Epidermal melanocyte (primary cell): Measurements from ENCODE around the gene CCDC102B.
"Not testable (repeated sequence)": the region's sequence is repeated elsewhere in the genome, so short reads cannot be mapped to it uniquely, and the experiment has no call there.

Source experiments
- DNase-seq: peaks from one replicate; pipeline ENCODE4 v3.0.0; 2011; ENCODE audit warnings: low spot score; ENCODE audit not compliant: insufficient read length

CCDC102B gene

GRCh38 chr18:68797871-68798270, at the start of gene CCDC102B:
Gene CCDC102B, plus strand, starts transcription at chr18:68798080. Its CDS starts 38,684 bp downstream, at chr18:68836764.
- no peak for DNase-seq

- no peak for DNase-seq
These were observed 40.8 kb upstream of the CCDC102B start for GRCh38 chr18:68757126-68757525.

GRCh38 chr18:68759308-68759707, 38.6 kb upstream of the CCDC102B start:
- no peak for DNase-seq

- DNase-seq: no peak
These were observed 34.8 kb upstream of the CCDC102B start for GRCh38 chr18:68763083-68763482.

- no peak for DNase-seq
These were observed 33.9 kb upstream of the CCDC102B start for GRCh38 chr18:68764016-68764415.

GRCh38 chr18:68766433-68766832, 31.4 kb upstream of the CCDC102B start:
- no peak for DNase-seq

- no peak for DNase-seq
These were observed 28.4 kb upstream of the CCDC102B start for GRCh38 chr18:68769461-68769860.

GRCh38 chr18:68772268-68772667, 25.6 kb upstream of the CCDC102B start:
- DNase-seq: no peak

GRCh38 chr18:68778280-68778886, 19.5 kb upstream of the CCDC102B start:
- DNase-seq: no peak

GRCh38 chr18:68779169-68779568, 18.7 kb upstream of the CCDC102B start:
- DNase-seq: no peak

- DNase-seq: no peak
These were observed 16.9 kb upstream of the CCDC102B start for GRCh38 chr18:68780802-68781635.

- DNase-seq: no peak
These were observed 14.4 kb upstream of the CCDC102B start for GRCh38 chr18:68783506-68783905.

- DNase-seq: no peak
These were observed 13.8 kb upstream of the CCDC102B start for GRCh38 chr18:68784071-68784470.

GRCh38 chr18:68790290-68790689, 7.6 kb upstream of the CCDC102B start:
- DNase-seq: not testable (repeated sequence)

- no peak for DNase-seq
These were observed 6.1 kb upstream of the CCDC102B start for GRCh38 chr18:68791801-68792200.

GRCh38 chr18:68793951-68794350, 3.9 kb upstream of the CCDC102B start:
- DNase-seq: no peak

- DNase-seq: no peak
These were observed 767 bp upstream of the CCDC102B start for GRCh38 chr18:68796936-68797690.

GRCh38 chr18:68800075-68800474, 2.2 kb downstream of the CCDC102B start:
- no peak for DNase-seq

- peak; percentile 46 for DNase-seq
These were observed 5.5 kb downstream of the CCDC102B start for GRCh38 chr18:68803356-68803755.

- no peak for DNase-seq
These were observed 19.7 kb downstream of the CCDC102B start for GRCh38 chr18:68817584-68817983.

GRCh38 chr18:68818584-68818983, 20.7 kb downstream of the CCDC102B start:
- no peak for DNase-seq

GRCh38 chr18:68822926-68823325, 25.0 kb downstream of the CCDC102B start:
- DNase-seq: no peak
